Measurements from ENCODE around the gene CRTAC1.

DNA sequence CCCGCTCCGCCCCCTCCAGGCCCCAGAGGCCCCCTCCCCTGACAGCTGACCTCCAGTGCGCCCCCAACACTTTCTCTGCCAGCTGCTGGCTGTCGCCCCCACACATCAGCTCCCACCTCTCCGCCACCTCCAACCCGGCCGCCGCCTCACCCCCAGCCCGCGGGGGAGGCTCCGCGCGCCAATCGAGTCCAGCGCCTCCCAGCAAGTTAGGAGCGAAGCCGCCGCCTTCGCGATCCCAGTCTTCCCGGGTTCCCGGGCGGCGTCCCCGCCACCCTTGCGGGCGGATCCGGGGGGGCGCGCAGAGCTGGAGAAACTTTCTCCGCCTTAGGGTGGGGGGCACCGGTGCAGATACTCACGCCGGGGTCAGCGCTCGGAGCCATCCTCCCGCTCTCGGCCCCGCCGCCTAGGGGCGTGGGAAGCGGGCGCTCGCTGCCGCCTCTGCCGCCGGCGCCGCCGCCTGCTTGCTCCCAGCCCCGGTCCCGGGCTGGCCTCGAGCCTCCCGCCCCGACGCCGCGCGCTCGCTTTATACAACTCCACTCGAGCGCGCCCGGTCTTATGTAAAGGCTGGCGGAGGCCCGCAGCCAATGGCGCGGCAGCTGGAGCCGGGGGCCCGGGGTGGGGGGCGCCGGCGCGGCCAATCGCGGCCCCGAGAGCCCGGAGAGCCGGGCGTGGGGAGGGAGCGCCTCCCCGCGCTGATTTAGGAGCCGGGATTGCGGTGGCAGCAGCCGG, at the start of gene CRTAC1:
- TF ChIP-seq CTCF (IDR thresholded peaks at IDR 0.05; ENCODE audit: insufficient read depth, low read length) (no peak), POLR2AphosphoS5 (IDR thresholded peaks at IDR 0.05; ENCODE audit: low read depth) (no peak), SPI1 (IDR thresholded peaks at IDR 0.05; ENCODE audit: borderline replicate concordance, low read depth) (no peak), GABPA (IDR thresholded peaks at IDR 0.05; ENCODE audit: low read depth) (no peak)

All from HL-60 (cell line).